Progenitor cell of endocrine pancreas (in vitro differentiated cells): Measurements from ENCODE around the gene IL18RAP. TPM values are rescaled to one million over a fixed set of nuclear protein-coding genes. Genes with fewer than 3 reads are reported as not detected.

Source experiments
- DNase-seq: peaks from one replicate; pipeline ENCODE4 v3.0.0; 2021; ENCODE audit warnings: low spot score; ENCODE audit not compliant: unreplicated experiment
- H3K27ac Mint-ChIP-seq: 2 replicates; pipeline ENCODE4 v1.8.0; 2021; ENCODE audit warnings: mild to moderate bottlenecking, moderate library complexity, mixed read lengths
- H3K27me3 Mint-ChIP-seq: 2 replicates; pipeline ENCODE4 v1.8.0; 2021; ENCODE audit warnings: mixed read lengths
- H3K36me3 Mint-ChIP-seq: 2 replicates; pipeline ENCODE4 v1.8.0; 2022; ENCODE audit warnings: mixed read lengths; ENCODE audit not compliant: insufficient read depth
- H3K4me1 Mint-ChIP-seq: 2 replicates; pipeline ENCODE4 v1.8.0; 2021; ENCODE audit warnings: low read depth, mixed read lengths
- H3K4me3 Mint-ChIP-seq: 2 replicates; pipeline ENCODE4 v1.8.0; 2021; ENCODE audit warnings: low read depth, mild to moderate bottlenecking, moderate library complexity, mixed read lengths
- H3K9me3 Mint-ChIP-seq: 2 replicates; pipeline ENCODE4 v1.8.0; 2021; ENCODE audit warnings: low read depth, mixed read lengths
- total RNA-seq: library from RNA; stranded (reverse); gene quantifications from 2 replicates; pipeline ENCODE4 v1.2.1, GENCODE V29; 2021
- TF ChIP-seq, protein P1 (sequence below): fragments of 200-600 bp; sonication (generic); IDR thresholded peaks from one replicate; pipeline ENCODE4 v1.5.0; 2021; ENCODE audit warnings: antibody characterized with exemption, mild to moderate bottlenecking; ENCODE audit not compliant: unreplicated experiment

The IL18RAP gene
- total RNA-seq, 1 donor from 2014 or later: not detected

DNA sequence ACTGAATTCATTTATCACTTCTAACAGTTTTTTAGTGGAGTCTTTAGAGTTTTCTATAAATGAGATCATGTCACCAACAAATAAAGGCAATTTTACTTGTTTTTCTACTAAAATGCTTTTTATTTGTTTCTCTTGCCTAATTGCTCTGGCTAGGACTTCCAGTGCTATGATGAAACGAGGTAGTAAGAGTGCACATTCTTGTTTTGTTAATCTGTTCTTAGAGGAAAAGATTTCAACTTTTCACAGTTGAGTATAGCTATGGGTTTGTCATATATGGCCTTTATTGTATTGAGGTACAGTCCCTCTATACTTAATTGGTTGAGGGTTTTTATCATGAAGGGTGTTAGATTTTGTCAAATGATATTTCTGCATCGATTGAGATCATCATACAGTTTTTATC lies 5.6 kb downstream of the IL18RAP start:
- no peaks in the 10 kb centered on the region for H3K9me3 Mint-ChIP-seq
- no peak overlapping the region for H3K4me3 Mint-ChIP-seq
- H3K36me3 Mint-ChIP-seq: no peaks in the 10 kb centered on the region
- H3K27ac Mint-ChIP-seq: no peak overlapping the region
- peaks cover 7% of the 10 kb centered on the region for H3K27me3 Mint-ChIP-seq
- H3K4me1 Mint-ChIP-seq: no peaks in the 10 kb centered on the region
- DNase-seq: no peak
- TF ChIP-seq, protein P1, sequence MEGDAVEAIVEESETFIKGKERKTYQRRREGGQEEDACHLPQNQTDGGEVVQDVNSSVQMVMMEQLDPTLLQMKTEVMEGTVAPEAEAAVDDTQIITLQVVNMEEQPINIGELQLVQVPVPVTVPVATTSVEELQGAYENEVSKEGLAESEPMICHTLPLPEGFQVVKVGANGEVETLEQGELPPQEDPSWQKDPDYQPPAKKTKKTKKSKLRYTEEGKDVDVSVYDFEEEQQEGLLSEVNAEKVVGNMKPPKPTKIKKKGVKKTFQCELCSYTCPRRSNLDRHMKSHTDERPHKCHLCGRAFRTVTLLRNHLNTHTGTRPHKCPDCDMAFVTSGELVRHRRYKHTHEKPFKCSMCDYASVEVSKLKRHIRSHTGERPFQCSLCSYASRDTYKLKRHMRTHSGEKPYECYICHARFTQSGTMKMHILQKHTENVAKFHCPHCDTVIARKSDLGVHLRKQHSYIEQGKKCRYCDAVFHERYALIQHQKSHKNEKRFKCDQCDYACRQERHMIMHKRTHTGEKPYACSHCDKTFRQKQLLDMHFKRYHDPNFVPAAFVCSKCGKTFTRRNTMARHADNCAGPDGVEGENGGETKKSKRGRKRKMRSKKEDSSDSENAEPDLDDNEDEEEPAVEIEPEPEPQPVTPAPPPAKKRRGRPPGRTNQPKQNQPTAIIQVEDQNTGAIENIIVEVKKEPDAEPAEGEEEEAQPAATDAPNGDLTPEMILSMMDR: no peak

DNA sequence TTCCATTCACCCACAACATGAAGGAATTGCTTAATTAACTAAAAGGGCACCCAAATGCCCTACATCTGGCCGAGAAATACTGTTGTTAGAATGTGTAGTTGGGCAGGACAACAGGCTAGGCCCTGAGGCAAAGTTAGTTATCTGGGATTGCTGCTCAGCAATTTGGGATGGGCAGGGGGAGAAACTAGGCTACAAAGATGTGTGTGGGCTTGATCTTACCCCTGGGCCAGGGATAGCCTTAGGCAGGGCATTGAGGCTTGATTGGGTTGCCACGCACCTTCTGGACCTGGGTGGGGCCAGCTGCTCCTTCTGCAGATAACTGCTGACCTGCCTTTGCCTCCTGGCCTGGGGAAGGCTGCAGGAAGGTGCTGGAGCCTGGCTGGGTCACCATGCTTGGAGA lies 9.4 kb downstream of the IL18RAP start:
- H3K4me1 Mint-ChIP-seq: no peaks in the 10 kb centered on the region
- no peaks in the 10 kb centered on the region for H3K9me3 Mint-ChIP-seq
- H3K4me3 Mint-ChIP-seq: no peak overlapping the region
- no peaks in the 10 kb centered on the region for H3K36me3 Mint-ChIP-seq
- no peaks in the 10 kb centered on the region for H3K27me3 Mint-ChIP-seq
- DNase-seq: no peak
- H3K27ac Mint-ChIP-seq: no peak overlapping the region
- TF ChIP-seq, protein P1: no peak

DNA sequence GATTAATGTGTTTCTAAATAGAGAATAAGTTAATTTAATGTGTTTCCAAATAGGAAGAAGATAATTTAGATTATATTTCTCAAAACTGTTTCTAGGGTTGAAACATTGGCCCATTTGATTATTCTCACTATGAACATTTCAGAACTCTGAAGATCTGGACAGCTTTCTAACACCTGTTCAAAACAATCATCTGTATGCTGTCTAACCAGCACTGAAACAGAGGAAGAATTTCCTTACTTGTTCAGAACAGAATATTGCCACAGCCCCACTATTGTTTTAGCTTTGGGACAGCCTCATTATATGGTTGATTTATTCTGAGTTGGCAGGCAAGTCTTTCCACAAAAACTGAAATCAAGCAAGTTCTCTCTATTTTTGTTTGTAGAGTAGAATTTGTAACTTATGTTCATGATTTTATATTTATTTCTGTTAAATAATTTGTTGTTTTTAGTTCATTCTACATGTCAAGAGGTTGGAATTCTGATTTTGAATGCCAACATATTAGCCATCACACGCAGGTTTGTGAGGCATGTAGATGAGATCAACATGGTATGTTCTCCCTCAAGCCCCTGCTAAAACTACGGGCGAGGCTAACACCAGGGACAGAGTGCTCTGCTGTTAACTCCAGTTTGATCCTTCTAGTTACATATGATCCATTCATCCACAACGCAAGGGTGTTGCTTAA lies 11.2 kb downstream of the IL18RAP start:
- Mint-ChIP-seq H3K9me3 (no peaks in the 10 kb centered on the region), H3K36me3 (no peaks in the 10 kb centered on the region), H3K4me3 (no peak overlapping the region), H3K27me3 (no peaks in the 10 kb centered on the region), H3K4me1 (no peaks in the 10 kb centered on the region), H3K27ac (no peak overlapping the region)
- TF ChIP-seq, protein P1: no peak
- no peak for DNase-seq

DNA sequence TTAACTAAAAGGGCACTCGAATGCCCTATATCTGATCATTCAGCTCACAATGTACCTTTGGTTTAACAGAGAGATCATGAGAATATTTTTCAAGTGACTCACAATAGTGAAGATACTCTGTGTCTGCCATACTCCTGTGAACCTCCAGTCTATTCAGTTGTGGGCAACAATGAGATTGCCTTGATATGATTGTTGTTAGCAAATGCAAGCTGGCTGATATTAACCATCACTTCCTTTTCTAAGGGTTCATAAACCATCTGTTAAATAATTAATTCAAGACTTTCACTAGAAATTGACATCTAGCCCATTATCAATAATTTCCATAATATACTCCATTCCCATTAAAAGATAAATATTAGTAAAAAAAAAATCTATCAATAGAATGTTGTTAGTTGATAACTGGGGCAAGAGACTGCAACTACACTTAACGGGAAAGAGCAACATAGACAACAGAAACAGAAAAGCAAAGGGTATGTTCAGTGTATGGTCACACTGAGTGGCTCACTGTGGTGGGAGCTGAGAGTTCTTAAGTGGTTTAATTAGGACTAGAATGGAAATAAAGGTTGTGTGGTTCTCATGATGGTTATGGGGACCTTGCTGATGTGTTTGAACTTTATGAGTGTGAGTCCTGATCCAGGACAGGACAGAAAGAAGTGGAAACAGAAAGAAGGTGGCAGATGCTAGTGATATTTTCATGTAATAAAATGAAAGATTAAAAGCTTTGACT lies 11.9 kb downstream of the IL18RAP start:
- Mint-ChIP-seq H3K4me3 (no peak overlapping the region), H3K36me3 (no peaks in the 10 kb centered on the region), H3K27ac (no peak overlapping the region), H3K4me1 (no peaks in the 10 kb centered on the region), H3K27me3 (no peaks in the 10 kb centered on the region), H3K9me3 (no peaks in the 10 kb centered on the region)
- DNase-seq: no peak
- TF ChIP-seq, protein P1: no peak

DNA sequence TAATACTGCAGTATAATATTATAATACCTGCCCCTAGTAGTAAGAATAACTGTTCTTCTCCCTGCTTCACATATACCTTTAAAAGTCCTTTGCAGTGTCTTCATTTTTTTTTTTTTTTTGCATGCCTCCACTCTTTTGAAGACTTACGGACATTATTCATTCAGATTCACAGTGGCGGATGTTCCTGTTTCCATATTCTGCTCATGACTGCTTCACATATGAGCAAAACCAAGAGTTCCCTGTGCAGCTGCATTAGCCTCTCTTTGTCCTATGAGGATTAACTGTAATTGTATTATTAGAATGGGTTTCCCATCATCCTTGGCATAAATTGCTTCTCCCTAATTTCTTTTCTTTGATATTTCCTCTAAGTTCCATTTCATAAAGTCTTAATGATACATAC lies 12.8 kb downstream of the IL18RAP start:
- H3K27me3 Mint-ChIP-seq: no peaks in the 10 kb centered on the region
- H3K36me3 Mint-ChIP-seq: no peaks in the 10 kb centered on the region
- H3K9me3 Mint-ChIP-seq: no peaks in the 10 kb centered on the region
- TF ChIP-seq, protein P1: no peak
- H3K4me1 Mint-ChIP-seq: no peaks in the 10 kb centered on the region
- no peak overlapping the region for H3K4me3 Mint-ChIP-seq
- H3K27ac Mint-ChIP-seq: no peak overlapping the region
- DNase-seq: no peak
